OCI-LY3 (cell line): ENCODE results near the gene SERPINB10.

ENCODE experiments used
- H2AFZ ChIP-seq: fragments of 200-600, 300-600 bp; shearing (Covaris generic); 2 replicates; pipeline ENCODE4 v1.6.0; 2014; ENCODE audit warnings: antibody characterized with exemption, low read depth, low read length
- H3K27ac ChIP-seq: fragments of 200-600, 300-600 bp; sonication (generic); 2 replicates; pipeline ENCODE4 v1.5.1; 2014; ENCODE audit warnings: mild to moderate bottlenecking, low read length, moderate library complexity, mixed read lengths
- H3K27me3 ChIP-seq: fragments of 200-600, 300-600 bp; sonication (generic); 2 replicates; pipeline ENCODE4 v1.6.1; 2014; ENCODE audit warnings: low read depth, low read length, mixed read lengths
- H3K36me3 ChIP-seq: fragments of 200-600, 300-600 bp; sonication (generic); replicated peaks from 2 replicates; pipeline ENCODE3; 2014; ENCODE audit warnings: low read depth, low read length, mixed read lengths
- H3K4me1 ChIP-seq: fragments of 300-600, 200-600 bp; sonication (generic); 2 replicates; pipeline ENCODE4 v1.6.1; 2014; ENCODE audit warnings: low read length, mixed read lengths
- H3K4me2 ChIP-seq: fragments of 200-600, 300-600 bp; sonication (generic); 2 replicates; pipeline ENCODE4 v1.6.1; 2014; ENCODE audit warnings: low read length, mixed read lengths
- H3K4me3 ChIP-seq: fragments of 300-600, 200-600 bp; sonication (generic); 2 replicates; pipeline ENCODE4 v1.5.1; 2014; ENCODE audit warnings: antibody characterized with exemption, mild to moderate bottlenecking, low read length, moderate library complexity
- H3K79me2 ChIP-seq: fragments of 300-600, 200-600 bp; shearing (Covaris generic); 2 replicates; pipeline ENCODE4 v1.6.1; 2014; ENCODE audit warnings: mild to moderate bottlenecking, low read length, mixed read lengths
- H3K9ac ChIP-seq: fragments of 300-600, 200-600 bp; shearing (Covaris generic); 2 replicates; pipeline ENCODE4 v1.6.0; 2014; ENCODE audit warnings: mild to moderate bottlenecking, low read length, moderate library complexity
- H3K9me3 ChIP-seq: fragments of 200-600, 300-600 bp; shearing (Covaris generic); 2 replicates; pipeline ENCODE4 v1.6.1; 2014; ENCODE audit warnings: low read length, mixed read lengths; ENCODE audit not compliant: insufficient read depth
- H4K20me1 ChIP-seq: fragments of 200-600, 300-600 bp; sonication (generic); 2 replicates; pipeline ENCODE4 v1.6.1; 2016; ENCODE audit warnings: low read length, mixed read lengths; ENCODE audit not compliant: insufficient read depth
- CTCF ChIP-seq: fragments of 200-600, 300-600 bp; sonication (generic); IDR thresholded peaks from 2 replicates; pipeline ENCODE4 v1.5.1; 2014; ENCODE audit warnings: antibody characterized with exemption, low read length, low read depth
- EZH2phosphoT487 ChIP-seq: fragments of 200-600 bp; shearing (Covaris generic); IDR thresholded peaks from 2 replicates; pipeline ENCODE4 v1.6.1; 2018; ENCODE audit warnings: antibody characterized with exemption, mixed run types, low read depth

Gene SERPINB10

GRCh38 chr18:63963615-63964256, 56.0 kb downstream of the SERPINB10 start:
- peaks cover 41% of the 10 kb centered on the region for H3K27me3 ChIP-seq
- no peaks in the 10 kb centered on the region for H3K9me3 ChIP-seq
- H2AFZ ChIP-seq: no peak overlapping the region
- H3K4me1 ChIP-seq: peaks cover 24% of the 10 kb centered on the region
- H3K36me3 ChIP-seq: no peaks in the 10 kb centered on the region
- H3K4me3 ChIP-seq: no peak overlapping the region
- H3K9ac ChIP-seq: no peak overlapping the region
- H3K79me2 ChIP-seq: no peaks in the 10 kb centered on the region
- H3K4me2 ChIP-seq: peak overlapping the region; percentile 10; the same call in 1 of the 2 replicates
- H4K20me1 ChIP-seq: no peaks in the 10 kb centered on the region
- TF ChIP-seq EZH2phosphoT487: no peak
- TF ChIP-seq CTCF: peak; percentile 99
- H3K27ac ChIP-seq: no peak overlapping the region

GRCh38 chr18:63964908-63965307, 57.1 kb downstream of the SERPINB10 start:
- no peak overlapping the region for H2AFZ ChIP-seq
- H3K9ac ChIP-seq: no peak overlapping the region
- H3K4me1 ChIP-seq: peaks cover 30% of the 10 kb centered on the region
- TF ChIP-seq EZH2phosphoT487 (no peak), CTCF (no peak)
- H3K4me2 ChIP-seq: no peak overlapping the region
- peaks cover 37% of the 10 kb centered on the region for H3K27me3 ChIP-seq
- H3K36me3 ChIP-seq: no peaks in the 10 kb centered on the region
- no peaks in the 10 kb centered on the region for H3K9me3 ChIP-seq
- H3K4me3 ChIP-seq: no peak overlapping the region
- H4K20me1 ChIP-seq: no peaks in the 10 kb centered on the region
- no peak overlapping the region for H3K27ac ChIP-seq
- no peaks in the 10 kb centered on the region for H3K79me2 ChIP-seq

GRCh38 chr18:63965716-63966330, 58.1 kb downstream of the SERPINB10 start:
- H3K27ac ChIP-seq: no peak overlapping the region
- no peaks in the 10 kb centered on the region for H3K9me3 ChIP-seq
- no peak overlapping the region for H3K9ac ChIP-seq
- H3K27me3 ChIP-seq: peaks cover 30% of the 10 kb centered on the region
- peaks cover 31% of the 10 kb centered on the region for H3K4me1 ChIP-seq
- H3K4me2 ChIP-seq: no peak overlapping the region
- no peak overlapping the region for H3K4me3 ChIP-seq
- H4K20me1 ChIP-seq: no peaks in the 10 kb centered on the region
- H3K36me3 ChIP-seq: no peaks in the 10 kb centered on the region
- TF ChIP-seq CTCF (no peak), EZH2phosphoT487 (no peak)
- peaks cover 2% of the 10 kb centered on the region; the same call in 1 of the 2 replicates for H3K79me2 ChIP-seq
- H2AFZ ChIP-seq: no peak overlapping the region

- Histone ChIP-seq H4K20me1 (no peaks in the 10 kb centered on the region), H3K9me3 (no peaks in the 10 kb centered on the region), H3K27ac (peak within 1 kb of the TSS; percentile 60), H3K4me2 (peak within 1 kb of the TSS; percentile 88), H3K4me1 (peaks cover 40% of the 10 kb centered on the region), H2AFZ (peak within 1 kb of the TSS; percentile 89), H3K27me3 (peaks cover 14% of the 10 kb centered on the region), H3K79me2 (peaks cover 11% of the 10 kb centered on the region; the same call in 1 of the 2 replicates), H3K36me3 (no peaks in the 10 kb centered on the region), H3K9ac (peak within 1 kb of the TSS; percentile 83), H3K4me3 (peak within 1 kb of the TSS; percentile 80)
- TF ChIP-seq CTCF: no peak
These were observed 62.4 kb downstream of the SERPINB10 start, which contains the start of gene SERPINB8 for GRCh38 chr18:63969942-63970808. TSS of gene SERPINB8 (plus strand) at chr18:63970081. CDS start at chr18:63978309, 8,228 bp downstream.
